T47D (cell line): ENCODE measurements around the gene COL4A1.

ENCODE experiments used
- DNase-seq, 2 experiments: peaks; one replicate each; pipeline versions ENCODE4 v3.0.0 to v3.0.0-alpha.2; 2011 to 2012; ENCODE audit warnings: low read depth in 1 of 2, low spot score in 1 of 2
- JUND ChIP-seq: IDR thresholded peaks from 2 replicates; pipeline ENCODE4 v1.6.1; 2012; ENCODE audit warnings: low read depth
- in situ Hi-C: cut with HindIII; loops from 2 replicates; pipeline ENCODE4 v1.10.0; 2016; ENCODE audit warnings: low sequenced_read_pairs, low pct_unique_long_range_greater_than_20kb

COL4A1 gene

GRCh38 chr13:110221406-110222117 lies 85.4 kb downstream of the COL4A1 start:
- in situ Hi-C loops = no loop called here

DNA sequence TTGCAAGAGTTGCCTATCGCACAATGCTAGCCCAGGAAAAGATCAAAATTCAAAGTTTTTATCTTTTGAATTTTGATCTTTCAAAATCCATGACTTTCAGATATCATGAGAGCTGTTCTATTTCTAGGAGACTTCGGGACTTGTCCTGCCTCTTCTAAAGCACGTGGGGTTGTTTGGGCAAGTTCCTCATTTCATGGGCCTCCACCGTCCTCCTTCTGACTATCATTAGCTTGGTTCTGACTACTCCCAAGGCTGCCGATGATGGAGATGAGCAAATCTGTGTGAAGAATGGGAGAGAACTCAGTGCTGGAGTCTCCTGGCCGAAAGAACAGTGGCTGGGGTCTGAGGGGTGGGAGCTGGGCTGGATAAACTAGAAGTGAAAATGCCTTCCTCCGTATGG lies 86.5 kb downstream of the COL4A1 start:
- in situ Hi-C loops = no loop called here
- no peak for TF ChIP-seq JUND
- no peak for DNase-seq

More at GRCh38 chr13:110221406-110222117, 85.4 kb downstream of the COL4A1 start:
- DNase-seq = no peak
- no peak for TF ChIP-seq JUND

DNA sequence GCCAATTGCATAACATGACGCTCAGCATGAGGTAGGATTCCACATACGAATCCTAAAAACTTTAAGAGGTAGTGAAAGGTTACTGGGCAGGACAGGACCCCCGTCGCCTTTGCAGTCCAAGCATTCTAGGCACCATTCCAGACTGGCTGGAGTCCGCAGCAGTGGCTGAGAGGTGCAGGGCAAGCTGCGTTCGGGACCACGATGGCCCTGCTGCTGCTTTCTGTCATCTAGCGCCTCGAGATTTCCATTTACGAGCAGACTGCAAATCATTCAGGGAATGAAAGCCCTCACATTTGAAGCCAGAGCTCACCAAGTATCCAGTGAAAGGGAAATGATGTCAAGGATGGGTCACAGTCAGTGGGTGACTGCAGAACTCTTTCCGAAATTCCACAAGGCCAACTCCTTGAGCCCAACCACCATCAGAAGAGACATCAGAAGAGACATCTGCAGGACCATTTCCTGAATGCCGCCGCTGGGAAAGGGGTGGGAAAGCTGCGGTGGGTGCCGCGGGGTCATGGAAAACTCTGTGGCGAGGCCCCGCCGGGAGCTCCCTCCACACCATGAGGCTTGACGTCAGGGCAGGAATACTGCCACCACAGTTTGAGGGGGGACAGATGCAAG lies 88.3 kb downstream of the COL4A1 start:
- TF ChIP-seq JUND = no peak
- in situ Hi-C loops = no loop called here
- DNase-seq = no peak

- TF ChIP-seq JUND = no peak
- in situ Hi-C loops = no loop called here
- no peak for DNase-seq
Measured at GRCh38 chr13:110217811-110218210, 89.1 kb downstream of the COL4A1 start.

DNA sequence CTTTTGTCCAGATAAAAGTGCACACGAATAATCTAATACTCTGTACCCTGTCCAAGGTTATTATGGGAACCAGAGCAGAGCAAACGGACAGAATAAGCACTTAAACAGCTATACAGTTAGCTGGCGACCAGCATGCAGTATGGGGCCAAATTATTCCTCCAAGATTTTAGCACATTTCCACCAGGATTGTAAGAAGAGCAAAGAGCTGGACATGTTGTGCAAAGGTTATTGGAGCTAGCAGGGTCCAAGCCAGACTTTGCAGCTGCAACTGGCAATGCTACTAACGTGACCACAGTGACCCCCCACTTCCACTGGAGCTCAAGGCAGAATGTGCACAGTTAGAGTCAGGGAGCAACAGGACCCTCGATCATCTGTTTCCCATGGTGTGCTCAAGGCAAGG lies 89.9 kb downstream of the COL4A1 start:
- no peak for DNase-seq
- in situ Hi-C loops = no loop called here
- no peak for TF ChIP-seq JUND

- in situ Hi-C loops = no loop called here
- DNase-seq = no peak
Measured at GRCh38 chr13:110216398-110217041, 90.4 kb downstream of the COL4A1 start.

DNA sequence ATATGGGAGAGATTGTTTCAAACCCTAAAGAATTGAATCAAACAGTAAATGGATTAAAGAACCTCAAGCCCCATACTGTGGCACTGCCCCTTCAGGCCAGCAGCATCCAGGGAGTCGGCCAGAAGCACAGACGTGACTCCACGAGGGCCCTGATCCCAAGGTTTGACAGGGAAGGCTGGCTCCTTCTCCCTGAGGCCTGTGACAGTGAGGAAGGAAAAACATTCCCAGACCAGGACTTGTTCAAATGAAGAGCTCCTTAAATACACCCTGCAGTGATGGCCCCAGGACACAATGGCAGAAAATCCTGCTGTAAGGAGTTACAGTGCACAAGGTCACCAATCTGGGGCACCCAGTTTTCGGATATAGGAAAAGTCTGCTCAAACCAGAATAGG lies 91.0 kb downstream of the COL4A1 start:
- TF ChIP-seq JUND = no peak
- no peak for DNase-seq
- in situ Hi-C loops = no loop called here

More at GRCh38 chr13:110216398-110217041, 90.4 kb downstream of the COL4A1 start:
- TF ChIP-seq JUND = no peak

- no peak for DNase-seq
- in situ Hi-C loops = no loop called here
- TF ChIP-seq JUND = no peak
Measured at GRCh38 chr13:110215606-110216005, 91.4 kb downstream of the COL4A1 start.

DNA sequence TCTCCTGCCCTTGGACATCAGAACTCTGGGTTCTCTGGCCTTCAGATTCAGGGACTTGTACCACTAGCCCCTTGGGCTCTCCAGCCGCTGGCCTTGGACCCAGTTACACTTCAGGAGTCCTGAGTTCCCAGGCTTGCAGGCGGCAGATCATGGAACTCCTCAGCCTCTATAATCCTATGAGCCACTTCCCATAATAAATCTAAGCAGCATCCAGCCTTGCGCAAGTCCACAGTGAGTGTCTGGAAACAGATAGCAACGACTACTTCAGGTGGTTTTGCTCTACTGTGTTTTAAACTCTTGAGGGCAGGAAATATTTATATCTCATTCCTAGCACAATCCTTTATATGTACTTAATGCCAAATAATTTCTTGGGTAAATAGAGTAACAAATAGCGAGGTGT lies 92.3 kb downstream of the COL4A1 start:
- no peak for DNase-seq
- in situ Hi-C loops = no loop called here
- no peak for TF ChIP-seq JUND

DNA sequence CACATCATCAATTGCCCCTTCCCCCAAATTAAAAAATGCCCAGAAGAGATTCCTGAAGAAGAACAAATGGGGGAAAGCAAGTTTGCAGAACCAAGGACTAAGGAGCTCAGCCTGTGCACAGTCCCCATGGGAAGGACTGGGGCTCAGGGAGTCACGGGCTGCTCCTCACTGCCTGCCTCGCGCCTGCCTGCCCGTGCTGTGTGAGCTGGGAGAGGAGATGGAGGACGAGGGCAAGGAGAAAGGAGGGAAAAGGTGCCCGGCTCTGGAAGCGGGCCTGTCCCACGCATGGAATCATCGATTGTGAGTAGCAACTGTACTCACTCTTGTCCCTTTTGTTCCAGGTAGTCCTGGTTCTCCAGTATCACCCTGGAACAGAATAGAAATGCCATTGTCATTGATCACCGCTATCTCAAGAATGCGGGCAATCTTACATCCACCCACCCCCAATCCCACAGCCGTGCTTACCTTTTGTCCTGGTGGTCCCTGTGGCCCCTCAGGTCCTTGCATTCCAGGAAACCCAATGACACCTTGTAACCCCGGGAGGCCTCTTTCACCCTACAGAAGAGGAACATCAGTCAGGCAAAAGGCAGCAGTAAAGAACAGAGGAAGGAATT lies 93.4 kb downstream of the COL4A1 start:
- DNase-seq = no peak
- in situ Hi-C loops = no loop called here
- TF ChIP-seq JUND = no peak

DNA sequence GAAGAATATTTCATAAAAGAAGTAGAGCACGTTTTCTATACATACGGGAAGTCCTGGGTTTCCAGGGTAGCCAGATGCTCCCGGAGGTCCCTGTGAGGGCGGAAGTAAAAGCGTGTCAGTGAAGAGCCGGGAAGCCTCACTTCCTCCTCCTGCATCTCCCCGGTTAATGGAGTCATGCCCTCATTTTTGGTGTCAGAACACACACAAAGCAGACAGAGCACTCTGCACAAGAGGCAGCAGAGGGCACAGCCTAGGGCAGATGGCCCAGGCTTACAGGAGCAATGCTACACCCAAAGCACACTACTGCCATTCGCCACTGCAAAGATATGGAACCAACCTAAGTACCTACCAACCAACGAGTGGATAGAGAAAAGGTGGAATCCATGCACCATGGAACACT lies 94.4 kb downstream of the COL4A1 start:
- in situ Hi-C loops = no loop called here
- TF ChIP-seq JUND = no peak
- DNase-seq = no peak

DNA sequence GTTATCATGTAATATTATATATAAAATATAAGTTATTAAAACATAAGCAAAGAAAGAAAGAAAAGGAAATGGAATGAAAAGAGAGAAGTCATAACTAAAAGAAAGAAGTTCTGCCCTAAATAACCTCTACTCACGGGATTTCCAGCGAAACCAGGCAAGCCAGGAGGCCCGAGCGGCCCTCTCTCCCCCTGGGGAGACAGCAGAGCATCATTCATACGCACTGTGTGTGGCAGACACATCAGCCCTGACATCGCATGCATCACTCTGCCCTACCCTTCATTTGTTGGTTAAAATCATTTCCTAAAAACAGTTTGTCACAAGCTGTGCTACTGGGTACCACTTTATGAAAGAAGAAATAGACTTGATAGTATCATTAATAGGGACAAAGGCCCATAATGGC lies 95.2 kb downstream of the COL4A1 start:
- no peak for TF ChIP-seq JUND
- in situ Hi-C loops = no loop called here
- DNase-seq = no peak

- TF ChIP-seq JUND = no peak
- in situ Hi-C loops = no loop called here
- DNase-seq = no peak
Measured at GRCh38 chr13:110211046-110211445, 95.9 kb downstream of the COL4A1 start.

GRCh38 chr13:110210604-110210985 lies 96.4 kb downstream of the COL4A1 start:
- no peak for TF ChIP-seq JUND
- no peak for DNase-seq
- in situ Hi-C loops = no loop called here
